ENCODE data around the gene POR. TPM values are rescaled to one million over a fixed set of nuclear protein-coding genes. Genes with fewer than 3 reads are reported as not detected.
"Not testable (repeated sequence)": the region's sequence is repeated elsewhere in the genome, so short reads cannot be mapped to it uniquely, and the experiment has no call there.

POR gene
- total and polyA plus RNA-seq, 12 donors: 37.3 to 203 (median 65.5) TPM

DNA sequence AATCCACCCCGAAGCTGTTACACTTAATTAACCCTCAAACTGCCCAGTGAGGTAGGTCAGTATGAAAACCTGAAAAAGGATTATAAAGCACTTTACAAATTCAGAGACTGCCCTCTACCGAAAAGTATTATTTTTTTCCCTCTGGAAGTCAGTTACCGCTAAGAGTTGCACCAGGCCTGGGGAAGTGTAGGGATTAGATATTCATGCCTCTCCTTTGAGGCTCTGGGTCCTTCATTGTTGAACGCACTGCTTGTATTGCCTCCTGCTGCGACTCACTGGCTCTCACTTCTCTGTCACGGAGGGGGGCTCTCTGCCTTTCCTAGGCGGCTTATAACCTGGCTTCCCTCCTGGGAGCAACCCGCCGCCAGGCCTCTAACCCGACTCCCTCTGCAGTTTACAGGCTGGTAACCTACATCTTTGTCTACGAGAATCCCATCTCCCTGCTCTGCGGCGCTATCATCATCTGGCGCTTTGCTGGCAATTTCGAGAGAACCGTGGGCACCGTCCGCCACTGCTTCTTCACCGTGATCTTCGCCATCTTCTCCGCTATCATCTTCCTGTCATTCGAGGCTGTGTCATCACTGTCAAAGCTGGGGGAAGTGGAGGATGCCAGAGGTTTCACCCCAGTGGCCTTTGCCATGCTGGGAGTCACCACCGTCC is 33.4 kb upstream of the POR start:
- DNase-seq (no peak), ATAC-seq (no peak)
- H3K9me3 ChIP-seq: no peaks in the 10 kb centered on the region
- peaks cover 0 to 63% (median 39%) of the 10 kb centered on the region in 9 donors for H3K36me3 ChIP-seq
- no peak overlapping the region for H3K27ac ChIP-seq
- intact Hi-C loops (cut with DNase I): loop anchor here in 1 of 10 donors (2.0 kb wide), 1 partner anchor 33 kb away; the partner anchor contains the start of gene POR
- H3K27me3 ChIP-seq: no peaks in the 10 kb centered on the region
- no peak overlapping the region for H3K4me3 ChIP-seq
- TF ChIP-seq, protein P1, sequence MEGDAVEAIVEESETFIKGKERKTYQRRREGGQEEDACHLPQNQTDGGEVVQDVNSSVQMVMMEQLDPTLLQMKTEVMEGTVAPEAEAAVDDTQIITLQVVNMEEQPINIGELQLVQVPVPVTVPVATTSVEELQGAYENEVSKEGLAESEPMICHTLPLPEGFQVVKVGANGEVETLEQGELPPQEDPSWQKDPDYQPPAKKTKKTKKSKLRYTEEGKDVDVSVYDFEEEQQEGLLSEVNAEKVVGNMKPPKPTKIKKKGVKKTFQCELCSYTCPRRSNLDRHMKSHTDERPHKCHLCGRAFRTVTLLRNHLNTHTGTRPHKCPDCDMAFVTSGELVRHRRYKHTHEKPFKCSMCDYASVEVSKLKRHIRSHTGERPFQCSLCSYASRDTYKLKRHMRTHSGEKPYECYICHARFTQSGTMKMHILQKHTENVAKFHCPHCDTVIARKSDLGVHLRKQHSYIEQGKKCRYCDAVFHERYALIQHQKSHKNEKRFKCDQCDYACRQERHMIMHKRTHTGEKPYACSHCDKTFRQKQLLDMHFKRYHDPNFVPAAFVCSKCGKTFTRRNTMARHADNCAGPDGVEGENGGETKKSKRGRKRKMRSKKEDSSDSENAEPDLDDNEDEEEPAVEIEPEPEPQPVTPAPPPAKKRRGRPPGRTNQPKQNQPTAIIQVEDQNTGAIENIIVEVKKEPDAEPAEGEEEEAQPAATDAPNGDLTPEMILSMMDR (IDR thresholded peaks at IDR 0.05): no peak
- peaks cover 5 to 39% (median 19%) of the 10 kb centered on the region in 9 donors for H3K4me1 ChIP-seq
- WGBS, 2 donors: 84 to 85% methylated on average over 23 of the region's 23 CpGs

DNA sequence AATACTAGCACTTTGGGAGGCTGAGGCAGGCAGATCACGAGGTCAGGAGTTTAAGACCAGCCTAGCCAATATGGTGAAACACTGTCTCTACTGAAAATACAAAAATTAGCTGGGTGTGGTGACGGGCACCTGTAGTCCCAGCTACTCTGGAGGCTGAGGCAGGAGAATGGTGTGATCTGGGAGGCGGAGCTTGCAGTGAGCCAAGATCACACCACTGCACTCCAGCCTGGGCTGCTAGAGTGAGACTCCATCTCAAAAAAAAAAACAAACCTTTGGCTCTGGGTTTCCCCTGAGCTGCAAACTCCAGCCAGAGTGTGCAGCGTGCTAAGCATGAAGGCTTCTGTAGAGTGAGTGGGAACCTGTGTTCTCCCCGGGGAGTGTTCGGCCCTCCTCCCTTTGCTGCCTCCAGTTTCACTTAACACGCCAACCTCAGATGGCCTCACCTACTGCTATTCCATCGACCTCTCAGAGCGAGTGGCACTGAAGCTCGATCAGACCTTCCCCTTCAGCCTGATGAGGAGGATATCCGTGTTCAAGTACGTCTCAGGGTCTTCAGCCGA is 31.6 kb upstream of the POR start:
- 95 to 96% methylated on average over 13 of the region's 13 CpGs for WGBS, 2 donors
- peaks cover 0 to 80% (median 39%) of the 10 kb centered on the region in 9 donors for H3K36me3 ChIP-seq
- DNase-seq; H3K4me3 ChIP-seq; H3K9me3 ChIP-seq; ATAC-seq; intact Hi-C loops (cut with DNase I); H3K27ac ChIP-seq; H3K27me3 ChIP-seq: not testable (repeated sequence)
- peaks cover 4 to 25% (median 14%) of the 10 kb centered on the region in 9 donors for H3K4me1 ChIP-seq

DNA sequence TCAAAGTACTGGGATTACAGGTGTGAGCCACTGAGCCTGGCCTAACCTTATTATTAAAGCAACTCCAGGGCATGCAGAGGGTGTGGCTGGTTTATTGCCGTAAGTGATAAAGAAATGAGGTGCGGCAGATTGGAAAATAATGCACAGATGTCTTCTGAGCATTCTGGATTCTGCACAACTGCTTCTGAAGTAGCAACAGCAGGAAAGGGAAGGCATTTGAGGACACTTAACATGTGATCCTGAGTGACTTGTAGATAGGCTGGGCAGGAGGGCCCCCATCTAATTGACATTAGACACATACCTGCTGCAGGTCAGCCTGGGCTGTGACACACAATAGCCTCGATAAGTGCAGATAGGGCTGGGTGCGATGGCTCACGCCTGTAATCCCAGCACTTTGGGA is 30.5 kb upstream of the POR start:
- intact Hi-C loops (cut with DNase I): no loop called here
- Histone ChIP-seq H3K9me3 (no peaks in the 10 kb centered on the region), H3K4me3 (no peak overlapping the region), H3K27ac (no peak overlapping the region), H3K36me3 (peaks cover 0 to 88% (median 39%) of the 10 kb centered on the region in 9 donors), H3K27me3 (no peaks in the 10 kb centered on the region), H3K4me1 (peaks cover 2 to 18% (median 14%) of the 10 kb centered on the region in 9 donors)
- ATAC-seq (no peak), DNase-seq (no peak)
- TF ChIP-seq, protein P1 (IDR thresholded peaks at IDR 0.05): no peak
- WGBS, 2 donors: 97 to 98% methylated on average over 5 of the region's 5 CpGs

DNA sequence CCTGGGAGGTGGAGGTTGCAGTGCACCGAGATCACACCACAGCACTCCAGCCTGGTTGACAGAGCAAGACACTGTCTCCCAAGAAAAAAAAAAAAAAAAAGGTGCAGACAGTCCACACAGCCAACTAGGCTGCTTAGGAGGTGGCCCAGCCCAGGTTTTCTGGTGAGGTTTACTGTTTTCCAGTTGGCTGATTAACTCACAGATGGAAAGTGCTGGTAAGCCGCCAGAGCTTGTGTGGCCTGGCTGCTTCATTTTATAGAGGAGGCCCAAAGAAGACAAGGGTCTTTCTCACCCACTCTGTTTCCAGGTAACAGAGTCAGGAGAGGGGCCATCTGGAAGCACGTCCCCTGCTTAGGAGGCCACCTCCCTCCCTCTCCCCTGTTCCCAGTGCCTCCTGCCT is 29.9 kb upstream of the POR start:
- no peak for DNase-seq
- no peak overlapping the region for H3K4me3 ChIP-seq
- peaks cover 0 to 12% (median 8%) of the 10 kb centered on the region in 9 donors for H3K4me1 ChIP-seq
- H3K27ac ChIP-seq: no peak overlapping the region
- intact Hi-C loops (cut with DNase I): loop anchor here in 1 of 10 donors (5.0 kb wide), 1 partner anchor 117 kb away; no protein-coding TSS in a partner anchor
- 74 to 99% methylated on average over 3 of the region's 3 CpGs for WGBS, 2 donors
- no peak for ATAC-seq
- H3K27me3 ChIP-seq: no peaks in the 10 kb centered on the region
- TF ChIP-seq, protein P1 (IDR thresholded peaks at IDR 0.05): no peak
- peaks cover 0 to 88% (median 39%) of the 10 kb centered on the region in 9 donors for H3K36me3 ChIP-seq
- no peaks in the 10 kb centered on the region for H3K9me3 ChIP-seq
